SK-N-SH treated with all-trans-retinoic acid at 6 μM for 48 hours (cell line): ENCODE measurements around the gene EML6.

Experiments used
- PATZ1 ChIP-seq: fragments of 250-450 bp; sonication (Bioruptor Pico); IDR thresholded peaks from 2 replicates; pipeline ENCODE4 v1.8.0; 2020; ENCODE audit warnings: mild to moderate bottlenecking, moderate library complexity, borderline replicate concordance
- RARB ChIP-seq: fragments of 250-450 bp; sonication (Bioruptor Pico); IDR thresholded peaks from 2 replicates; pipeline ENCODE4 v1.8.0; 2021; ENCODE audit warnings: mild to moderate bottlenecking, moderate library complexity
- SNAI2 ChIP-seq: fragments of 250-450 bp; sonication (Bioruptor Pico); IDR thresholded peaks from 2 replicates; pipeline ENCODE4 v1.5.0; 2020; ENCODE audit warnings: mild to moderate bottlenecking, moderate library complexity
- TCF4 ChIP-seq: fragments of 250-450 bp; sonication (Bioruptor Pico); IDR thresholded peaks from 2 replicates; pipeline ENCODE4 v1.8.0; 2021; ENCODE audit warnings: mild to moderate bottlenecking, moderate library complexity, borderline replicate concordance
- ZFP3 ChIP-seq: fragments of 250-450 bp; sonication (Bioruptor Pico); IDR thresholded peaks from 2 replicates; pipeline ENCODE4 v1.5.0; 2020; ENCODE audit warnings: mild to moderate bottlenecking, moderate library complexity
- ZFP30 ChIP-seq: fragments of 450-650 bp; formaldehyde crosslinking; IDR thresholded peaks from 2 replicates; pipeline ENCODE4 v1.5.0; 2022; ENCODE audit warnings: mild to moderate bottlenecking, moderate library complexity
- ZNF565 ChIP-seq: fragments of 450-650 bp; formaldehyde crosslinking; conservative IDR thresholded peaks from 2 replicates; pipeline ENCODE4 v1.5.0; 2020; ENCODE audit warnings: low read depth, mild to moderate bottlenecking, moderate library complexity
- ZNF8 ChIP-seq: fragments of 450-650 bp; formaldehyde crosslinking; IDR thresholded peaks from 2 replicates; pipeline ENCODE4 v1.5.0; 2020; ENCODE audit warnings: mild to moderate bottlenecking, moderate library complexity

DNA sequence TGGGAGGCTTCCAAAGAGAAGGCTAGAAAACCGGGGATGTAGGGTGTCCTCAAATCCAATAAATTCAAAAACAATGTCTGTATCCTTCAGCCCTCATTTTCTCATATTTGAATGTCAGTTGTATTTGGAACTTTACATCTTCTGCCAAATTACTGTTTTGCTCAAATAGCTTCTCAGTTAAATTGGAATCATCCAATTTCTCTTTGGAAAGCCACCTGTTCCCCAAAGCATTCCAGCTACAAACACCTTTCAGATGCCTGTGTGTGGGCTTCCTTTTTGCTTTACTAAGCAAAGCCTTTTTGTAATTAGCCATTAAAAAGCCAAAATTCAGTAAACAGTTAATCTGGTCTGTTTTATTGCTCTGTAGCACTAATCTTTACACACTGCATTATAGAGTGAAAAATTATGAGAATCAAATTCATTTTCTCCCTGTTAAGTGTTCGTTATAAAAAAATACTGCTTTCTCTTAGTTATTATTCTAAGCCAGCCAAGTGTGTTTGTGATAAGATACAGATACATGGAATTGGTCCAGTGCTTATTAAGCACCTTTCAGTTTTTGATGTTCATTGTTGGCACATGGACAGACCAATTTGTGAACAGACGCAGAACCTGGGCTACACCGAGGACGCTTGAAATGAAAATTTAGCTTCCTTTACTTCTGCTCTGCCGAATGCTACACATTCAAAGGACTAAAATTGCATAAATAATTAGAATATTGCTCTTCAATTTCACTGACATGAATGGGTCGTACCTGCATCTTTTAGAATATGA is 175.2 kb downstream of the EML6 start:
- no peak for TF ChIP-seq PATZ1
- no peak for TF ChIP-seq ZFP3 (CRISPR knock-in tag)
- TF ChIP-seq TCF4, result no peak
- no peak for TF ChIP-seq RARB (CRISPR knock-in tag)
- TF ChIP-seq ZFP30 (CRISPR knock-in tag), result no peak
- TF ChIP-seq ZNF8 (CRISPR knock-in tag), result no peak
- TF ChIP-seq SNAI2 (CRISPR knock-in tag), result no peak
- no peak for TF ChIP-seq ZNF565 (CRISPR knock-in tag)
